Neural cell (in vitro differentiated cells): ENCODE results near the gene AP1M2.

ENCODE experiments used
- EP300 ChIP-seq: fragments of 450-650 bp; conservative IDR thresholded peaks from 2 replicates; pipeline ENCODE4 v1.6.1; 2014; ENCODE audit warnings: antibody characterized with exemption, mild to moderate bottlenecking, moderate library complexity; ENCODE audit not compliant: poor library complexity, severe bottlenecking
- EZH2 ChIP-seq: fragments of 200-600, 300-800 bp; shearing (Covaris generic), sonication (generic); IDR thresholded peaks from 2 replicates; pipeline ENCODE4 v1.6.1; 2014; ENCODE audit warnings: antibody characterized with exemption, low read length, borderline replicate concordance, mild to moderate bottlenecking; ENCODE audit not compliant: insufficient read depth, poor library complexity, severe bottlenecking
- MXI1 ChIP-seq: fragments of 450-650 bp; conservative IDR thresholded peaks from 2 replicates; pipeline ENCODE4 v1.6.1; 2014; ENCODE audit warnings: antibody characterized with exemption, mild to moderate bottlenecking; ENCODE audit not compliant: poor library complexity, severe bottlenecking
- TF ChIP-seq, protein P1 (sequence below): fragments of 450-650 bp; IDR thresholded peaks from 2 replicates; pipeline ENCODE4 v1.5.1; 2014; ENCODE audit warnings: antibody characterized with exemption, mild to moderate bottlenecking, moderate library complexity; ENCODE audit not compliant: poor library complexity, severe bottlenecking

DNA sequence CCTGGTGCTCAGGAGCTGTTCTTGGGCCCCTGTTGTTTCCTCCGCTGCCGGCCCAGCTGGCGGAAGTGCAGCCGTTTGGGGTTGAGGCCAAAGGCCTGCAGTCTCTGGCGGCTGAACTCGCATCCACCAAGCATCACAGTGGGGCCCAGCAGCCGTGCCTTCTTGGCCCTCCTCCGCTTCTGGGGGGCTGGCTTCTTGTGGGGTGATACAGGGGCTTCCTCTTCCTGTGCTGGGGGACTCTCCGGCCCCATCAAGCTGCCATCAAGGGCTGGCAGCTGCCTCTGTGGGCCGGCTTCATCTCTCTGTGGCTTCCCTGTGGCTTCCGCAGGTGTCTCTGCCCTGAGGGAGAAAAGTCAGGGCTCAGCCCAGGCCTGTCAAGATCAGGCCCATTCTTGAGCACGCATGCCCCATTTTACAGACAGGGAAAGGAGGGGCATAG is 33.1 kb downstream of the AP1M2 start:
- TF ChIP-seq EZH2 (no peak), MXI1 (no peak), EP300 (no peak)
- TF ChIP-seq, protein P1, sequence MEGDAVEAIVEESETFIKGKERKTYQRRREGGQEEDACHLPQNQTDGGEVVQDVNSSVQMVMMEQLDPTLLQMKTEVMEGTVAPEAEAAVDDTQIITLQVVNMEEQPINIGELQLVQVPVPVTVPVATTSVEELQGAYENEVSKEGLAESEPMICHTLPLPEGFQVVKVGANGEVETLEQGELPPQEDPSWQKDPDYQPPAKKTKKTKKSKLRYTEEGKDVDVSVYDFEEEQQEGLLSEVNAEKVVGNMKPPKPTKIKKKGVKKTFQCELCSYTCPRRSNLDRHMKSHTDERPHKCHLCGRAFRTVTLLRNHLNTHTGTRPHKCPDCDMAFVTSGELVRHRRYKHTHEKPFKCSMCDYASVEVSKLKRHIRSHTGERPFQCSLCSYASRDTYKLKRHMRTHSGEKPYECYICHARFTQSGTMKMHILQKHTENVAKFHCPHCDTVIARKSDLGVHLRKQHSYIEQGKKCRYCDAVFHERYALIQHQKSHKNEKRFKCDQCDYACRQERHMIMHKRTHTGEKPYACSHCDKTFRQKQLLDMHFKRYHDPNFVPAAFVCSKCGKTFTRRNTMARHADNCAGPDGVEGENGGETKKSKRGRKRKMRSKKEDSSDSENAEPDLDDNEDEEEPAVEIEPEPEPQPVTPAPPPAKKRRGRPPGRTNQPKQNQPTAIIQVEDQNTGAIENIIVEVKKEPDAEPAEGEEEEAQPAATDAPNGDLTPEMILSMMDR: no peak
